ENCODE measurements around the gene LAPTM4A. TPM values are rescaled to one million over a fixed set of nuclear protein-coding genes. Genes with fewer than 3 reads are reported as not detected.

The LAPTM4A gene
- total RNA-seq, 2 donors from 2014 or later, result 145 TPM

DNA sequence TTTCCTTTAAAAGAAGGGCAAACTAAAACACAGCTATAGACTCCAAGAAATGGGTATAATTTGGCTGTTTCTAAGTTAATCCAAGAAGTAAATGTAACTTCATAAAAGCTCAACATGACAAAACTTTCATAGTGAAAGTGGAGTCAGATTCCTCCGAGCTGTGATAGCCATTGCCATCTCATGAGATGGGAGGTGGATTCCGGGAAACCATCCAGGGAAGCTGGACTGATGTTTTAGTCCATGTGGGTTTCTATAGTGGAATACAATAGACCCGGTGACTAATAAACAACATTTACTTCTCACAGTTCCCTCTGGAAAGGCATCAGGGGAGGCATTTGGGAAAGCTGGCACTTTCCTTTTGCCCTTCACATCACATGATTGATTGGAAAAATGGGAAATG lies 10.0 kb upstream of the LAPTM4A start:
- no peak overlapping the region for H3K4me3 ChIP-seq
- H3K36me3 ChIP-seq, result no peaks in the 10 kb centered on the region
- TF ChIP-seq, protein P1, sequence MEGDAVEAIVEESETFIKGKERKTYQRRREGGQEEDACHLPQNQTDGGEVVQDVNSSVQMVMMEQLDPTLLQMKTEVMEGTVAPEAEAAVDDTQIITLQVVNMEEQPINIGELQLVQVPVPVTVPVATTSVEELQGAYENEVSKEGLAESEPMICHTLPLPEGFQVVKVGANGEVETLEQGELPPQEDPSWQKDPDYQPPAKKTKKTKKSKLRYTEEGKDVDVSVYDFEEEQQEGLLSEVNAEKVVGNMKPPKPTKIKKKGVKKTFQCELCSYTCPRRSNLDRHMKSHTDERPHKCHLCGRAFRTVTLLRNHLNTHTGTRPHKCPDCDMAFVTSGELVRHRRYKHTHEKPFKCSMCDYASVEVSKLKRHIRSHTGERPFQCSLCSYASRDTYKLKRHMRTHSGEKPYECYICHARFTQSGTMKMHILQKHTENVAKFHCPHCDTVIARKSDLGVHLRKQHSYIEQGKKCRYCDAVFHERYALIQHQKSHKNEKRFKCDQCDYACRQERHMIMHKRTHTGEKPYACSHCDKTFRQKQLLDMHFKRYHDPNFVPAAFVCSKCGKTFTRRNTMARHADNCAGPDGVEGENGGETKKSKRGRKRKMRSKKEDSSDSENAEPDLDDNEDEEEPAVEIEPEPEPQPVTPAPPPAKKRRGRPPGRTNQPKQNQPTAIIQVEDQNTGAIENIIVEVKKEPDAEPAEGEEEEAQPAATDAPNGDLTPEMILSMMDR (IDR thresholded peaks at IDR 0.05), result no peak
- DNase-seq (ENCODE audit: low spot score), result no peak
- H3K4me1 ChIP-seq, result peaks cover 0 to 6% of the 10 kb centered on the region in 2 donors
- peak overlapping the region in 1 of 2 donors; percentile 0 for H3K27ac ChIP-seq
- peaks cover 0 to 4% of the 10 kb centered on the region in 2 donors for H3K9me3 ChIP-seq
- no peaks in the 10 kb centered on the region for H3K27me3 ChIP-seq

DNA sequence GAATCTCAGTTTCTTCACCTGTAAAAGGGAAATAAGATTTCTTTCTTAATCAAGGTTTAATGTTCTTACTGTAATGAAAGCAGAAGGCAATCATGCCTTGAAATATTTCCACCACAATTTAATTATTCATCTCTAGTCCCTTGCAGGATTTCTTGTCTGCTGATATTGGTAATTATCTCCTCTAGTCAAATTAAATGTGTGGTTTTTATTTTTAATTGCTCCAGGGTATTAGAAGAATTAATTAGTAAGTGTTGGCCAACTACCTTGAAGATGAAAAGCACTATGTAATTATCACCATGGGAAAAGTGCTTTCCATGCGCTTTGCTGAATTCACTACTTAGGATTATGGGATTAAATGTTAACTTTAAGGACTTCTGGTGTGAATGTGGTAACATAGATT lies 8.7 kb upstream of the LAPTM4A start:
- no peak for DNase-seq (ENCODE audit: low spot score)
- Histone ChIP-seq H3K4me3 (no peak overlapping the region), H3K27ac (no peak overlapping the region), H3K36me3 (no peaks in the 10 kb centered on the region), H3K9me3 (peaks cover 0 to 4% of the 10 kb centered on the region in 2 donors), H3K27me3 (no peaks in the 10 kb centered on the region), H3K4me1 (no peaks in the 10 kb centered on the region)
- TF ChIP-seq, protein P1 (IDR thresholded peaks at IDR 0.05), result no peak

DNA sequence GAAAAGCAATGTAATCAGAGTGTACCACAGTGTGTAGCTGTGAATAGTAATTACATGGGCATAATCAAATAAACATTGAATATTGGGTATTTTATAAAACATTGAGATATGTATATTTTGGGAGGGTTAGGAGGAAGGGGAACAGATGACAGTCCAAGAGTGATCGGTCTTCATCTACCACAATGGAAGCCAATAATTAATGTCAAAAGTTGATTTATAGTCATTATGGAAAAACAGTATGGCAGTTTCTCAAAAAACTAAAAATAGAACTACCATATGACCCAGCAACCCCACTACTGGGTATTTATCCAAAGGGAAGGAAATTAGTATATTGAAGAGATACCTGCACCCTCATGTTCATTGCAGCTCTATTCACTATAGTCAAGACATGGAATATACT lies 5.8 kb upstream of the LAPTM4A start:
- no peak overlapping the region for H3K4me3 ChIP-seq
- no peaks in the 10 kb centered on the region for H3K36me3 ChIP-seq
- no peaks in the 10 kb centered on the region for H3K27me3 ChIP-seq
- no peak for DNase-seq (ENCODE audit: low spot score)
- peaks cover 0 to 9% of the 10 kb centered on the region in 2 donors for H3K4me1 ChIP-seq
- TF ChIP-seq, protein P1 (IDR thresholded peaks at IDR 0.05), result no peak
- no peaks in the 10 kb centered on the region for H3K9me3 ChIP-seq
- no peak overlapping the region for H3K27ac ChIP-seq

DNA sequence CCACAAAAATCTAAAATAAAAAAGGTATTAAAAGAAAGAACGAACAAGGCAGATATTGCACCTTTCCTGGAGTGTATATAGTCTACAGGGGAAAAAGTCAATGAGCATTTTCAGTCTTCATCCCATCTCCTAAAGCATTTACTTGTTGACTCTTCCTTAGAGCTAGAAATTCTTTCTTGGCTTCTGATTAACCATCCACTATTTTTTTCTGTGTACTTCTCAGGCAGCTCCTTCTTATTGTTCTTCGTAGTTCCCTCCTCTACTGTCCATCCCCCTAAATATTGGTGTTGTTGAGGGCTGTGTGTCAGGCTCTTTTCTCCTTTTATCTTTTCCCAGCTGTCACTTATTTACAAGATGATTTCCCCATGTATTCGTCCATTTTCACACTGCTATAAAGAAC lies 3.5 kb upstream of the LAPTM4A start:
- Histone ChIP-seq H3K4me1 (peaks cover 0 to 13% of the 10 kb centered on the region in 2 donors), H3K4me3 (no peak overlapping the region), H3K36me3 (no peaks in the 10 kb centered on the region), H3K27ac (no peak overlapping the region), H3K27me3 (no peaks in the 10 kb centered on the region), H3K9me3 (no peaks in the 10 kb centered on the region)
- TF ChIP-seq, protein P1 (IDR thresholded peaks at IDR 0.05), result no peak
- DNase-seq (ENCODE audit: low spot score), result no peak

DNA sequence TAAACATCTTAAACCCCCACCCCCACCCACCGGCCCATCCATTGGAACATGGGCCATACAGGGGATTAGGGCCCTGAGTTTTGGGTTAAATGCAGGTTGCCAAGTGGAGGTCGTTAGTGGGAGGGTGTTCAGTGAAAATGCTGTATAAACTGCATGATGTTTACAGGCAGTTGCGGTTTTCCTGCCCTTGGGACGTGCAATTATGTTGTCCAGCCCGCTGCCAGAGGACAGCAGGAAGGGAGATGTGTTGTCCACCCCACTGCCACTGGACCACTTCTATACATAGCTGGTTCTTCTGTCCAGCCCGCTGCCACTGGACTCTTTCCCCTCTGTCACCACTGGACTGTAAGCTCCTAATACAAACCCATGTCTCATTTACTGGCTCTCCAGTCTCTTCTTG lies 2.7 kb upstream of the LAPTM4A start:
- Histone ChIP-seq H3K27ac (no peak overlapping the region), H3K9me3 (no peaks in the 10 kb centered on the region), H3K36me3 (no peaks in the 10 kb centered on the region), H3K27me3 (no peaks in the 10 kb centered on the region), H3K4me1 (peaks cover 0 to 22% of the 10 kb centered on the region in 2 donors), H3K4me3 (no peak overlapping the region)
- no peak for DNase-seq (ENCODE audit: low spot score)
- TF ChIP-seq, protein P1 (IDR thresholded peaks at IDR 0.05), result no peak

DNA sequence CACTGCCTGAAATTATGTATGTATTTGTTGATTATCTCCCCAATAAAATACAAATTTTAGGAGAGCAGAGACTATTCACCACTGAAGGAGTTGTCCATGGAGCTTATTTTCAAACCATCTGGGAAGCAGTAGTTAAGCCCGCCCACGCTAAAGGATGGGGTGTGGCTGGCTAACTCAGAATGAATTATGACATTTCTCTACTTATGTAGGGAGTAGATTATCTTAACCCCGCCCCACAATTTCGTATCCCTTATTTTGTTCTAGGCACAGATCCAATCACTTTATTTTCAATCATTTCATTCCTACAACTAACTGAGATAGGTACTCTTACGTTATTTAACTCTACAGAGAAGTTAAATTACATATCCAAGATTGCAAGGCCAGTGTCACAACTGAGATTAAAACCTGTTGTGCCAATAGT lies 1.4 kb upstream of the LAPTM4A start:
- no peaks in the 10 kb centered on the region for H3K27me3 ChIP-seq
- H3K36me3 ChIP-seq, result no peaks in the 10 kb centered on the region
- peak overlapping the region; percentile 97 to 99 for H3K27ac ChIP-seq
- DNase-seq (ENCODE audit: low spot score), result peak; percentile 87
- peaks cover 0 to 34% of the 10 kb centered on the region in 2 donors for H3K4me1 ChIP-seq
- TF ChIP-seq, protein P1 (IDR thresholded peaks at IDR 0.05), result no peak
- H3K4me3 ChIP-seq, result peak overlapping the region; percentile 84 to 90
- no peaks in the 10 kb centered on the region for H3K9me3 ChIP-seq
